Fibroblast of villous mesenchyme (primary cell): ENCODE data around the gene GFOD2. TPM values are rescaled to one million over a fixed set of nuclear protein-coding genes. Genes with fewer than 3 reads are reported as not detected.
A peak's percentile ranks its signal among the peaks of the same experiment; 100 is the strongest.

ENCODE experiments used
- DNase-seq: peaks from one replicate; pipeline ENCODE4 v3.0.0-alpha.2; 2010; ENCODE audit warnings: low read depth
- H3K4me3 ChIP-seq: 2 replicates; pipeline ENCODE4 v1.5.1; 2011; ENCODE audit warnings: low read depth, mild to moderate bottlenecking, low read length
- CTCF ChIP-seq: IDR thresholded peaks from 2 replicates; pipeline ENCODE4 v1.5.1; 2012; ENCODE audit warnings: low read depth, mild to moderate bottlenecking, low read length; ENCODE audit not compliant: insufficient read depth
- total RNA-seq: library from RNA; depleted of rRNA; stranded (reverse); fragments of >200 nt; gene quantifications from 2 replicates; pipeline ENCODE4 v1.2.3, GENCODE V29; 2012

Gene GFOD2
- total RNA-seq, 1 donor: 15.5 TPM

DNA sequence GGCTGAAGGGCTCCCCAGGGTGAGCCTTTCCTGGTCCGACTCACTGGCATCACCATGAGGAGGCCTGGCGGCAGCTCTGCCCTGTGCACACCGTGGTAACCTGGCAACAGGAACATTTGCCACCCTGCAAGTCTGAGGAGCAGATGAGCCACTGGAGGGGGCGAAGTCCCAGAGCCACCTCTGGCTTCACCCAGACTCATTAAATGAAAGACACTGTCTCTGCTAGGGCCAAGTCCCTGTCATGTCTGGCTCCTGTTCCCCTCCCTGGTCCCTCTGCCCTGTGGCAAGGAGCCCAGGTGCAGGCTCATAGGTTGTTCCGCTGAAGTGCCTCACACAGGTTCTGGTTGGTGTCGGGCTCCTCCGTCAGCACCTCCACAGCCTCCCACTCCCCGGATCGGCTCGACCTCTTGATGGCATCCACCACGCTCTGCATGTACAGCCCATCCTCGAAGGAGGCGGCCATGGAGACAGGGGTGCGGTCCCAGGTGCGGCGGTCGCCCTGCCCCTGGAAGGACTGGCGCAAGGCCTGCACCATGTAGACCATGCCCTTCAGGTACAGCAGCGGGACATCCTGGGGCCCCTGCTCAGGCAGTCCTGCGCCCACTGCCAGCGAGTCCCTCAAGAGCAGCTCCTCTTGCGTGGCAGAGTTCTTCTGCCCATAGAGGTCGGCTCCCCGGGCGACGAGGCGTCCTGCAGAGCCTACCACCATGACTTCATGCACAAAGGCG is 44.1 kb downstream of the GFOD2 start:
- DNase-seq: no peak
- no peak overlapping the region for H3K4me3 ChIP-seq
- no peak for TF ChIP-seq CTCF

DNA sequence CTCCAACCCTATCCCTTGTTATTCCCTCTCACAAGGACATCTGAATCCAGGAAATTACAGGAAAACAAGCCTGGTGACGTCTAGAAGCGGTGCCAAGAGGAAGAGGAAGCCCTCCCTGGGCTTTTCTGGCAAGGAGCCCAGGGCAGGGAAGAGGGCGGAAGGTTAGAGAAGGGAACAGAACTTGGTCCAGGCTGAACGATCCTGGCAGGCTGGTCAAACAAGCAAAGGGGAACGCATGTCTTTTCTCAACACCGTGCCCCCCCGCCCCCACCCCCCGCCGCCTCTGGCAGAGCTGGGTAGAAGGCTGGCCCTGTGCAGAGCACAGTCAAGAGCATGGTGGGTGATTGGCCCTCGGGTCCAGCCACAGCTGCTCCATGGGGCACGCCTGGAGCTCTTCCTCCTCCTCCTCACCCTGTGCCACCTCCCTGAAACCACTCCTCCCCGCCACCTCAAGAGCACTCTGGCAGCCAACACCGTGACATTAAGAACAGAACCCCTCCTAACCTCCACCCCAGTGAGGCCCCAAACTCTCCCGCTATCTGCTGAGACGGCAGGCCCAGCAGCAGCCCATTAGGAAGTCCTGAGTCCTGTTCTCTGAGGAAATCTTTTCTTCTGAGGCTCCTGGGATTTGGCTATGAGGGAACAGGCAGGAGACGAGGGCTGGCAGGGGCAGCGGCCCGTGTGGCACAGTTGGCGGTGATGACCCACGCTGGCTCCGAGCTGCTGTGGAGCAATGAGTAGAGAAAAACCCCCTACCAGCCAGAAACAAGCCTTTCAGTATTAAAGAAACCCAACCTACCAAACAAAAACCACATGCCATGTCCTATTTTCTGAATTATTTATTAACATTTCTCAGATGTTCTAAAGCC is 45.2 kb downstream of the GFOD2 start:
- no peak for TF ChIP-seq CTCF
- peak; percentile 26 for DNase-seq
- no peak overlapping the region for H3K4me3 ChIP-seq

DNA sequence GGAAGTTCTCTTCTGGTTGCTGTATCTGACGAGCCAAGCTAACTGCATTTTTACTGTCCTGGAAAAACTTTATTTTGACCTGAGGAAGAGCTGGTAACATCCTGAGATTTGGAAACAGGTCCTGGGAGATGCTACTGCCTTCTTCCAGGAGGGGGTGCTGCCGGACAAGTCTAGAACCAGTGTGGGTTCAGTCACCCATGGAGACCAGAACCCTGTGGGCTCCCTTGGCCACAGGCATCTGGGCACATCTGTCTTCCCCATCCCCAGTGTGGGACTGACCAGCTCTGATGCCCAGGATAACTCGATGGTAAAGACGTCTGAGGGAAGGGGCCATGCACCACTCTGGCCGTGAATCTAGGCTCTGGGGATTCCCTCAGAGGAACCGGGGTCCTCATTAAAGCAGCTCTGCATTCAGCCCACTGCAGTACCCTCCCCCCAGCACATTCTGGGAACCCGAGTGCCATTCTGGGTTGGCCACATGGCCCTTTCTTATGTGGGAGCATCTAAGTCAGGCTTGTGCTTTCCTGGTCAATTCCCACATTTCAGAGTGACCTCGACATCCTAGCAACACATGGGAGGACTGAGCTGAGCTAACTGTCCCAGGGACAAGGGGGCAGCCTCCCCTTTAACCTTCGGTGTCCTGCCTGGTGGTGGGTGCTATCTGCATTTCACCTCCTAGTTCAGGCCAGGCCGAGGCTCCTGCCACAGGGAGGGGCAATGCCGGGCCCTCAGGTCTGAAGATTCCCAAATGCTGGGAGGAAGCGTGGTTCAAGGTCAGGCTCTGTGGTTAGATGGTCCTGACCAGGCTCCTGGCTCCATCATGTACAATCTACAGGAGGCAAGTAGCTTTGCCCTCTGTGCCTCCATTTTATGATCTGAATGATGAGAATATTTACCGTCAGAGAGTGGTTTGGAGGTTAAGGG is 46.1 kb downstream of the GFOD2 start:
- H3K4me3 ChIP-seq: no peak overlapping the region
- peak; percentile 76 for DNase-seq
- TF ChIP-seq CTCF: peak; percentile 84

- DNase-seq: no peak
- H3K4me3 ChIP-seq: no peak overlapping the region
- no peak for TF ChIP-seq CTCF
Observed at GRCh38 chr16:67672306-67672705, 46.8 kb downstream of the GFOD2 start.

DNA sequence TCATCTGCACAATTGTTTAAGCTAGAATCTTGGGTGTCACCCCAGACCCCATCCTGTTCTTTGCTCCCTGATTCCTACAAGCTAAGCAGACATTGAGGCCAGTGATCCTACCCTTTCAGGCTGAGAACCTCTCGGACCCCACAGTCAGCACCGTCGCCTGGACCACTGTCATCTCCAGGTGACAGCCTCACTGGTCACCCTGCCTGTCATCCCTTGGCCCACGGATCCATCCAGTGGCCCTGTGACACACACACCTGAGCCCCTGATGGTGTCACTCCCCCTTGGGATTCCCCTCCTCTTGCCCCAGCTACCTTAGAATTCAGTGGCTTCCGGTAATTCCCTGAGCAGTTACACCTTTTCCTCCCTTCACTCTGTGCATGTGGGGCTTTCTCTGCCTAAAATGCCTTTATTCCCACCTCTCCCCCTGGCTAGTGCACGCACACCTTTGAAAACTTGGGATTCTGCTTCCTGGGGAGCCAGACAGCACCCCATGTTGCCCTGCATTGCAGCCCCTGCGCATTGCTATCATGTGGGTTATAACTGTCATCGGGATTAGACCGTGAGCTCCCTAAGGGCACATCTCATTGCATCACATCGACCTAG is 49.5 kb downstream of the GFOD2 start:
- no peak for TF ChIP-seq CTCF
- H3K4me3 ChIP-seq: no peak overlapping the region
- no peak for DNase-seq
